Right lobe of liver (tissue), 6 donors: ENCODE measurements around the gene PSMD1. TPM values are rescaled to one million over a fixed set of nuclear protein-coding genes. Genes with fewer than 3 reads are reported as not detected.

ENCODE experiments used
- ATAC-seq, 4 donors: fragments of 200-7000 bp; cut with Tn5 transposase; one replicate each; pipeline ENCODE4 v1.9.1; 2020; ENCODE audit warnings: mild to moderate bottlenecking in 4 of 4, moderate library complexity in 4 of 4
- DNase-seq, 3 donors: peaks; one replicate each; pipeline ENCODE4 v3.0.0-alpha.2; 2020
- H3K27ac ChIP-seq, 3 donors: fragments of 200-600 bp; one replicate each; pipeline ENCODE4 v1.8.0; 2022
- H3K27me3 ChIP-seq, 2 donors: fragments of 200-600 bp; one replicate each; pipeline ENCODE4 v1.8.0; 2022
- H3K36me3 ChIP-seq, 4 donors: fragments of 200-600 bp; sonication (generic) in 1 of 4; one replicate each; pipeline versions ENCODE4 v1.5.1 to v1.8.0; 2017 to 2022; ENCODE audit warnings: control low read depth in 1 of 4
- H3K4me1 ChIP-seq, 4 donors: fragments of 200-600 bp; sonication (generic) in 1 of 4; one replicate each; pipeline versions ENCODE4 v1.5.1 to v1.8.0; 2017 to 2022; ENCODE audit warnings: control low read depth in 1 of 4
- H3K4me3 ChIP-seq, 3 donors: fragments of 200-600 bp; one replicate each; pipeline ENCODE4 v1.8.0; 2022
- H3K9me3 ChIP-seq, 4 donors: fragments of 200-600 bp; sonication (generic) in 1 of 4; one replicate each; pipeline versions ENCODE4 v1.5.1 to v1.8.0; 2017 to 2022; ENCODE audit warnings: control low read depth in 1 of 4
- POLR2A ChIP-seq: fragments of 450-650 bp; IDR thresholded peaks from one replicate; pipeline ENCODE4 v1.6.1; 2017; ENCODE audit warnings: antibody characterized with exemption, mild to moderate bottlenecking
- WGBS: methylation state at CpG from one replicate; pipeline ENCODE4 v1.1.6; 2018; ENCODE audit warnings: low coverage, low lambda C conversion rate; ENCODE audit not compliant: insufficient coverage; ENCODE audit errors: missing lambda C conversion rate; 5-methylcytosine and 5-hydroxymethylcytosine counted together
- intact Hi-C, 2 donors: fragments of 100-400 bp; cut with DNase I; formaldehyde crosslinking; loops; one replicate each; pipeline versions ENCODE4 v1.11.2 to v1.14.1; 2022
- total RNA-seq, 6 experiments: library from RNA; depleted of rRNA in 2 of 6; stranded (reverse); fragments of >200 nt in 2 of 6; fragmentation: NEBNext Ultra II Directional in 3 of 6; extraction: Animal tissue kit (Norgen Biotek cat#: 25700) in 3 of 6; gene quantifications; one replicate each; pipeline versions ENCODE4 v1.1.0 to v1.2.4, GENCODE V29; 2016 to 2023
- TF ChIP-seq, protein P1 (sequence below), 4 donors: fragments of 200-600 bp in 3 of 4; fragments of 450-650 bp in 1 of 4; IDR thresholded peaks; one replicate each; pipeline versions ENCODE4 v1.5.1 to v1.8.0; 2016 to 2022; ENCODE audit warnings: antibody characterized with exemption in 4 of 4, mild to moderate bottlenecking in 2 of 4
- donor health status: DM: no; HTN: yes; CAD: no.
- donor health status: DM: no; HTN: no; CAD: no.
- donor health status: DM: no; HTN: no; CAD: no.
- donor health status: DM: no; HTN: yes; CAD: no.
- donor health status: DM: no; HTN: yes; CAD: no.

The PSMD1 gene
- total RNA-seq, 6 experiments from 2014 or later: 46.4 to 62.3 (median 55.5) TPM

DNA sequence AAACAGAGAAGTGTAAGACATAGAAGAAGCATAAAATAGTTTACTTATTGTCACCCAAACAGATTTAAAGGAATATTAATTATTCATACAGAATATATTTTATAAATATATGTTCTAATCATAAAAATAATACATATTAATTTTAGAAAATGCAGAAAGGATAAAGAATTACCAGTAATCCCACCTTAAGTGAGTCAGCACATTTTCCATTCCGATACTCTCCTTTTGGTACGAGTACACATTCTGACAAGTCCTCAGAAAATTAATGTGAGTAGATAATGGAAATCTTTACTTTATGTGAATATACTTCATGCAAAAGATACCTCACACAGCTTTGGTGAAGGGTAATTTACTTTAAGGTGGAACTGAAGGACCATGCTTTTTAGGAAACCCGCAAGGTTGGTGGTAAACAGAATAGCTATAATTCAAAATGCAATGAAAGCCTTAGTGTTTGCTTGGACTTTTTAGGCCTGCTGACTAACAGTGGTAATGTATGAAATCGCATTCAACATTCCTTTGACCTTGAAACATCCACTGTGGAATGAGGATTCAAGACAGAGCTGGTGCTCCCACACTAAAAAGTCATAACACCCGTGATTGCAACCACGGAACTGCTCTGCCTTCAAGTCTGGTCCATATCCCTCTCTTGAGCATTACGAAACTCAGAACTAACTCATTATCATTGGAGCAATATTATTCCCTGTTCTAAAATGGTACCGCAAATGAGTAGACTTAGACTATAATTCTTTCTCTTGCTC is 96.3 kb downstream of the PSMD1 start:
- Histone ChIP-seq H3K9me3 (no peaks in the 10 kb centered on the region), H3K27ac (no peak overlapping the region), H3K4me3 (no peak overlapping the region), H3K36me3 (peaks cover 0 to 37% (median 0%) of the 10 kb centered on the region in 4 donors), H3K27me3 (no peaks in the 10 kb centered on the region), H3K4me1 (no peaks in the 10 kb centered on the region)
- no peak for DNase-seq
- no peak for ATAC-seq
- intact Hi-C loops: no loop called here
- WGBS: 87% methylated on average over 8 of the region's 8 CpGs
- TF ChIP-seq, protein P1, sequence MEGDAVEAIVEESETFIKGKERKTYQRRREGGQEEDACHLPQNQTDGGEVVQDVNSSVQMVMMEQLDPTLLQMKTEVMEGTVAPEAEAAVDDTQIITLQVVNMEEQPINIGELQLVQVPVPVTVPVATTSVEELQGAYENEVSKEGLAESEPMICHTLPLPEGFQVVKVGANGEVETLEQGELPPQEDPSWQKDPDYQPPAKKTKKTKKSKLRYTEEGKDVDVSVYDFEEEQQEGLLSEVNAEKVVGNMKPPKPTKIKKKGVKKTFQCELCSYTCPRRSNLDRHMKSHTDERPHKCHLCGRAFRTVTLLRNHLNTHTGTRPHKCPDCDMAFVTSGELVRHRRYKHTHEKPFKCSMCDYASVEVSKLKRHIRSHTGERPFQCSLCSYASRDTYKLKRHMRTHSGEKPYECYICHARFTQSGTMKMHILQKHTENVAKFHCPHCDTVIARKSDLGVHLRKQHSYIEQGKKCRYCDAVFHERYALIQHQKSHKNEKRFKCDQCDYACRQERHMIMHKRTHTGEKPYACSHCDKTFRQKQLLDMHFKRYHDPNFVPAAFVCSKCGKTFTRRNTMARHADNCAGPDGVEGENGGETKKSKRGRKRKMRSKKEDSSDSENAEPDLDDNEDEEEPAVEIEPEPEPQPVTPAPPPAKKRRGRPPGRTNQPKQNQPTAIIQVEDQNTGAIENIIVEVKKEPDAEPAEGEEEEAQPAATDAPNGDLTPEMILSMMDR (IDR thresholded peaks at IDR 0.05): no peak
- no peak for TF ChIP-seq POLR2A

DNA sequence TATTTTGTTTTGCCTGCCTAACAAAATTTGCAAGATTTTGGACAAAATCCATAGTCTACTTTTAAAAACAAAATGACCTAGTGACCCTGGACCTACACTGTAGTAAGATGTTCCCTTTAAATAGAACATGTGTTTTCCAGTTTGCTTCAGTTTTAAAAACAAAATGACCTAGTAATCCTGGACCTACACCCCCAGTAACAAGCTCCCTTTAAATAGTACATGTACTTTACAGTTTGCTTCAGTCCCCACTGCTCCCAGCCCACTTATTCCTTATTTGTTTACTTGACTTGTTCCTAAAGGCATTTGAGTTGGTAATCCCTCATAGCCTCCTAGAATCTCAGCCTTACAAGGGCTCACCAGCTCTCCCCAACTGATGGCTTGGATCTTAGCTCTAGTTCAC is 102.6 kb downstream of the PSMD1 start:
- DNase-seq (no peak), ATAC-seq (no peak)
- TF ChIP-seq POLR2A: no peak
- TF ChIP-seq, protein P1 (IDR thresholded peaks at IDR 0.05): no peak
- Histone ChIP-seq H3K27me3 (no peaks in the 10 kb centered on the region), H3K36me3 (peaks cover 0 to 29% (median 5%) of the 10 kb centered on the region in 4 donors), H3K9me3 (no peaks in the 10 kb centered on the region), H3K4me3 (no peak overlapping the region), H3K27ac (no peak overlapping the region), H3K4me1 (no peaks in the 10 kb centered on the region)
- intact Hi-C loops: no loop called here

DNA sequence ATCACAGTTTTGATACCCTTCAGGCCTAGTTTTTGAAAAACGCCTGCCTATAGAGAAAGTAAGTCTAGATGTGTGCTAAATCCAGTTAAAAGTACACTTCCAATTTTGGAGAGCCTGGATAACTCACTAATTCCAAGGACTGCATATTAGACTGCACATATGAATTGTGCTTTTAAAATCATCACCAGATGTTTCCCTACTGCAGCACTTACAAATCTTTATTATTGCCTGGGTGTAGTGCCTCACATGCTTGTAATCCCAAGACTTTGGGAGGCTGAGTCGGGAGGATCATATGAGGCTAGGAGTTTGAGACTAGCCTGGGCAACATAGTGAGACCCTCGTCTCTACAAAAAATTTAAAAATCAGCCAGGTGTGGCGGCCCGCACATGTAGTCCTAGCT is 104.0 kb downstream of the PSMD1 start:
- DNase-seq (no peak), ATAC-seq (no peak)
- intact Hi-C loops: no loop called here
- Histone ChIP-seq H3K4me1 (no peaks in the 10 kb centered on the region), H3K9me3 (no peaks in the 10 kb centered on the region), H3K27me3 (no peaks in the 10 kb centered on the region), H3K27ac (no peak overlapping the region), H3K4me3 (no peak overlapping the region), H3K36me3 (peaks cover 0 to 31% (median 6%) of the 10 kb centered on the region in 4 donors)
- 98% methylated on average over 5 of the region's 5 CpGs for WGBS
- TF ChIP-seq POLR2A: no peak
- TF ChIP-seq, protein P1 (IDR thresholded peaks at IDR 0.05): no peak

DNA sequence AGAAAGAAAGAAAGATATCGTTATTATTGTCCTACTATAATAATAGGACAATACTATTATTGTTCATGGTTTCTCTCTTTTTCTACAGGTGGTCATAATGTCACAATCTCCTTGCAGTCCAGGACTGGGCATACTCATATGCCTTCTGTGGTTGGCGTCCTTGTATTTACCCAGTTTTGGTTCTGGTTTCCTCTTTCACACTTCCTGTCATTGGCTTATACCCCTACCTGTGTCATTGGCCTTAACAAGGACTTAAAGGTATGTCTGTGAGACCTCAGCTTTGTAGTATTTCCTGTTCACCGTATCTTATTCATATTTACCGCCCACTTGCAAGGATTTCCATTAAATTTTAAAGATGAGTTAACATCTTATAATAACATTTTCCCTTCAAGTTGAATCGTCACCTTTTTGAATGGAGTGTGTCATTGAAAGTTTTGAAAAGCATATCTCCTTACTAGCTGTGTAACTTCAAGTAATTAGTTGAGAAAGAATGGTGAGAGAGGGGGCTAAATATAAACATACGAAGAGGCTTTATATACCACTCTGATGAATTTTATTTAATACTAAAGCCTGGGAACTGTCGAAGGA is 104.7 kb downstream of the PSMD1 start:
- intact Hi-C loops: no loop called here
- Histone ChIP-seq H3K9me3 (no peaks in the 10 kb centered on the region), H3K36me3 (peaks cover 0 to 38% (median 6%) of the 10 kb centered on the region in 4 donors), H3K27ac (no peak overlapping the region), H3K4me1 (no peaks in the 10 kb centered on the region), H3K4me3 (no peak overlapping the region), H3K27me3 (no peaks in the 10 kb centered on the region)
- ATAC-seq (no peak), DNase-seq (no peak)
- no peak for TF ChIP-seq POLR2A
- TF ChIP-seq, protein P1 (IDR thresholded peaks at IDR 0.05): no peak
- WGBS: 66% methylated on average over 7 of the region's 7 CpGs
